GM12878 (cell line): ENCODE results near the gene PAM16. TPM values are rescaled to one million over a fixed set of nuclear protein-coding genes. Genes with fewer than 3 reads are reported as not detected.

Experiments
- BMI1 ChIP-seq: fragments of 450-650 bp; IDR thresholded peaks from 2 replicates; pipeline ENCODE4 v1.6.1; 2016; ENCODE audit warnings: mild to moderate bottlenecking, moderate library complexity, borderline replicate concordance
- CHD1 ChIP-seq: IDR thresholded peaks from 2 replicates; pipeline ENCODE4 v1.6.1; 2012; ENCODE audit warnings: low read depth, low read length, improper control_type of control experiment
- CHD2 ChIP-seq: IDR thresholded peaks from 2 replicates; pipeline ENCODE4 v1.6.1; 2011; ENCODE audit warnings: low read depth, low read length, improper control_type of control experiment, borderline replicate concordance
- HDGF ChIP-seq: fragments of 450-650 bp; IDR thresholded peaks from 2 replicates; pipeline ENCODE4 v1.6.1; 2016; ENCODE audit warnings: antibody characterized with exemption
- NBN ChIP-seq: fragments of 450-650 bp; IDR thresholded peaks from 2 replicates; pipeline ENCODE4 v1.6.1; 2016
- POLR2AphosphoS5 ChIP-seq: IDR thresholded peaks from 2 replicates; pipeline ENCODE4 v1.6.1; 2011; ENCODE audit warnings: mild to moderate bottlenecking, low read length, inconsistent platforms
- ZNF217 ChIP-seq: fragments of 450-650 bp; IDR thresholded peaks from 2 replicates; pipeline ENCODE4 v1.6.1; 2017; ENCODE audit warnings: antibody characterized with exemption, mild to moderate bottlenecking
- ZSCAN29 ChIP-seq: fragments of 450-650 bp; IDR thresholded peaks from 2 replicates; pipeline ENCODE4 v1.6.1; 2017; ENCODE audit warnings: mild to moderate bottlenecking, moderate library complexity
- polyA plus RNA-seq, 11 experiments: library from polyadenylated mRNA; depleted of rRNA in 4 of 11; unstranded in 6 of 11; stranded (reverse) in 5 of 11; fragments of >200 nt; fragmentation: Nextera tagmentation in 4 of 11; fragmentation: Illumina TruSeq in 1 of 11; extraction: Ambion mirVana in 4 of 11; extraction: Trizol in 1 of 11; gene quantifications; 1 replicate in 1 of 11; 2 replicates in 10 of 11; pipeline versions ENCODE4 v1.2.1 to v1.2.3, GENCODE V29; 2011 to 2016; ENCODE audit warnings: inconsistent platforms in 2 of 11, missing spikeins in 2 of 11, low read depth in 1 of 11
- total RNA-seq, 4 experiments: library from RNA; depleted of rRNA in 3 of 4; stranded (reverse); fragments of >200 nt in 3 of 4; fragmentation: Illumina TruSeq in 1 of 4; extraction: Trizol in 1 of 4; gene quantifications; 2 replicates each; pipeline versions ENCODE4 v1.2.1 to v1.2.3, GENCODE V29; 2013 to 2021
- TF ChIP-seq, protein P1 (sequence below): IDR thresholded peaks from 2 replicates; pipeline ENCODE4 v1.6.1; 2012; ENCODE audit warnings: improper control_type of control experiment, low read depth, low read length; ENCODE audit not compliant: insufficient replicate concordance

Gene PAM16
- total and polyA plus RNA-seq, 10 of the 15 experiments (the other 5 are each of a cell fraction or from before 2014, with no cell fraction given) = 18.5 to 94.3 (median 51.5) TPM

DNA sequence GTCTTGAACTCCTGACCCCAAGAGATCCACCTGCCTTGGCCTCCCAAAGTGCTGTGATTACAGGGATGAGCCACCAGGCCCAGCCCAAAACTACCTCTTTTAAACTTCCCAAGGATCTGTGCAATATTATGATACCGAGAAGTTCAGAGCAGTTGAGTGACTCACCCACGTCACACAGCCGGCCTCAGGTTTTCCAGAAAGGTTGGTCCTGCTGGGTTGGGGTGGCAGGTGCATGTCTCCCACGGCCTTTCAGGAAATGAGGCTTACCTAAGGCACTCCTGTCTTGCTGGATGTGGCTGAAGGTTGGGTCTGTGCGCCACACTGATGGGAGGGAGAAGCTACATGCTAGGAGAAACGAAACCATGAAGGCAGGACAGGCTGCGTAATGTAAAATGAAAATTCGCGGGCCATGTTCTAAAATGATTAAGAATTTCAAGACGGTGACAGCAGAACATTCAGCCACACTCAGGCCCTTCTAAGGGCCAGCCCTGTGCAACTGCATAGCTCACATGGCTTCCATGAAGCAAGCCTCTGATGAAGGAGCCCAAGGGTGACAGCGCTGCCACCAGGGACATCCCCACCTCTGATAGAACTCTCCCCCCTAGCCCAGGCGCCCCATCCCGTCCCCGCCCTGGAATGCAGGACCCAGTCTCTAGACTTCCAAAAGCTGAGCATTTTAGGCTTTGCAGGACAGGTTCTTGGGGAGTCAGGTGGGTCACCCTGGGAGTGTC, 41.9 kb downstream of the PAM16 start (continued):
- TF ChIP-seq NBN (no peak), POLR2AphosphoS5 (no peak), CHD2 (no peak), ZNF217 (no peak), HDGF (no peak), CHD1 (no peak), ZSCAN29 (no peak), BMI1 (no peak)
- TF ChIP-seq, protein P1, sequence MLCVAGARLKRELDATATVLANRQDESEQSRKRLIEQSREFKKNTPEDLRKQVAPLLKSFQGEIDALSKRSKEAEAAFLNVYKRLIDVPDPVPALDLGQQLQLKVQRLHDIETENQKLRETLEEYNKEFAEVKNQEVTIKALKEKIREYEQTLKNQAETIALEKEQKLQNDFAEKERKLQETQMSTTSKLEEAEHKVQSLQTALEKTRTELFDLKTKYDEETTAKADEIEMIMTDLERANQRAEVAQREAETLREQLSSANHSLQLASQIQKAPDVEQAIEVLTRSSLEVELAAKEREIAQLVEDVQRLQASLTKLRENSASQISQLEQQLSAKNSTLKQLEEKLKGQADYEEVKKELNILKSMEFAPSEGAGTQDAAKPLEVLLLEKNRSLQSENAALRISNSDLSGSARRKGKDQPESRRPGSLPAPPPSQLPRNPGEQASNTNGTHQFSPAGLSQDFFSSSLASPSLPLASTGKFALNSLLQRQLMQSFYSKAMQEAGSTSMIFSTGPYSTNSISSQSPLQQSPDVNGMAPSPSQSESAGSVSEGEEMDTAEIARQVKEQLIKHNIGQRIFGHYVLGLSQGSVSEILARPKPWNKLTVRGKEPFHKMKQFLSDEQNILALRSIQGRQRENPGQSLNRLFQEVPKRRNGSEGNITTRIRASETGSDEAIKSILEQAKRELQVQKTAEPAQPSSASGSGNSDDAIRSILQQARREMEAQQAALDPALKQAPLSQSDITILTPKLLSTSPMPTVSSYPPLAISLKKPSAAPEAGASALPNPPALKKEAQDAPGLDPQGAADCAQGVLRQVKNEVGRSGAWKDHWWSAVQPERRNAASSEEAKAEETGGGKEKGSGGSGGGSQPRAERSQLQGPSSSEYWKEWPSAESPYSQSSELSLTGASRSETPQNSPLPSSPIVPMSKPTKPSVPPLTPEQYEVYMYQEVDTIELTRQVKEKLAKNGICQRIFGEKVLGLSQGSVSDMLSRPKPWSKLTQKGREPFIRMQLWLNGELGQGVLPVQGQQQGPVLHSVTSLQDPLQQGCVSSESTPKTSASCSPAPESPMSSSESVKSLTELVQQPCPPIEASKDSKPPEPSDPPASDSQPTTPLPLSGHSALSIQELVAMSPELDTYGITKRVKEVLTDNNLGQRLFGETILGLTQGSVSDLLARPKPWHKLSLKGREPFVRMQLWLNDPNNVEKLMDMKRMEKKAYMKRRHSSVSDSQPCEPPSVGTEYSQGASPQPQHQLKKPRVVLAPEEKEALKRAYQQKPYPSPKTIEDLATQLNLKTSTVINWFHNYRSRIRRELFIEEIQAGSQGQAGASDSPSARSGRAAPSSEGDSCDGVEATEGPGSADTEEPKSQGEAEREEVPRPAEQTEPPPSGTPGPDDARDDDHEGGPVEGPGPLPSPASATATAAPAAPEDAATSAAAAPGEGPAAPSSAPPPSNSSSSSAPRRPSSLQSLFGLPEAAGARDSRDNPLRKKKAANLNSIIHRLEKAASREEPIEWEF = no peak
